SU-DHL-6 (cell line): ENCODE measurements around the gene SPINK9.

ENCODE experiments used
- CTCF ChIP-seq: fragments of 200-600 bp; sonication (generic); IDR thresholded peaks from one replicate; pipeline ENCODE4 v1.5.1; 2017; ENCODE audit warnings: antibody characterized with exemption, mild to moderate bottlenecking, low read length, moderate library complexity; ENCODE audit not compliant: insufficient read depth, poor library complexity, severe bottlenecking
- EZH2phosphoT487 ChIP-seq: fragments of 200-600 bp; sonication (generic), shearing (Covaris generic); conservative IDR thresholded peaks from 2 replicates; pipeline ENCODE4 v1.6.1; 2018; ENCODE audit warnings: mild to moderate bottlenecking, antibody characterized with exemption, low read length, moderate library complexity, mixed read lengths

- TF ChIP-seq CTCF (no peak), EZH2phosphoT487 (no peak)
These were observed 26.3 kb upstream of the SPINK9 start for GRCh38 chr5:148309019-148309418.
